ENCODE data around the gene PNPLA5.

Gene PNPLA5

DNA sequence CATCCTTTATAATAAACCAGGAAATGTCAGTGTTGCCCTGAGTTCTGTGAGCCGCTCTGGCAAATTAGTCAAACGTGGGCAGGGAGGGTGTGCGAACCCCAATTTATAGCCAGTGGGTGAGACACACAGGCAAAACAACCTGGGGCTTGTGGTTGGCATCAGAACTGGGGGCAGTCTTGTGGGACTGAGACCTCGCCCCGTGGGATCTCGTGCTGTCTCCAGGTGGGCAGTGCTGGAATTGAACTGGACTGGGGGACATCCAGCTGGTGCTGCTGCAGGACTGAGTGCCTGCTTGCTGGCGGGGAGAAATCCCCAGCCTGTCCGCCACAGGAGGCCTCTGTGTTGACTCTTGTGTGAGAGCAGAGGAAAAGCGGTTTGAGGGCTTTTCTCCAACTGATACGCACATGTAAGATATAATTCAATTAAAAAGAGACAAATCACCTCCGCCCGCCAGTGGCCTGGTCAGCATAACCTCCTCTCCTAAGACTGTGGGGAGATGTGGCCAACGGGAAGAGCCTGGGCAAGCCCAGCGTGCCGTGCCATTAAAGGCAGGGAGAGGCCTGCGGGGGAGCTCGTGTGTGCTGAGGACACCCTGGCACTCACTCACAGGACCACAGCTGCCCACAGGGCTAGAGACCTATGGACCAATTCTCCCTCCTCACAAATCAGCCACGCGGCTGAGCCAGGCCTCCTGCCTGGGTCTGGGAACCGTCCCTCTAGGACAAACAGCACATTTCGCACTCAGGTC is 47.9 kb downstream of the PNPLA5 start:
- Histone ChIP-seq H3K4me3 (replicated peaks; ENCODE audit: insufficient read depth, low read length) (no peak overlapping the region), H3K27me3 (ENCODE audit: insufficient read depth, poor library complexity, severe bottlenecking) (no peaks in the 10 kb centered on the region), H3K27ac (replicated peaks) (no peak overlapping the region)
- no peak for DNase-seq (ENCODE audit: low read depth in 1 of 2, low spot score in 1 of 2)
- TF ChIP-seq POLR2AphosphoS5 (IDR thresholded peaks at IDR 0.05; ENCODE audit: low read depth), result no peak
- TF ChIP-seq SPI1 (IDR thresholded peaks at IDR 0.05; ENCODE audit: borderline replicate concordance, low read depth), result no peak
- no peak for TF ChIP-seq GABPA (IDR thresholded peaks at IDR 0.05; ENCODE audit: low read depth)
- TF ChIP-seq, protein P1, sequence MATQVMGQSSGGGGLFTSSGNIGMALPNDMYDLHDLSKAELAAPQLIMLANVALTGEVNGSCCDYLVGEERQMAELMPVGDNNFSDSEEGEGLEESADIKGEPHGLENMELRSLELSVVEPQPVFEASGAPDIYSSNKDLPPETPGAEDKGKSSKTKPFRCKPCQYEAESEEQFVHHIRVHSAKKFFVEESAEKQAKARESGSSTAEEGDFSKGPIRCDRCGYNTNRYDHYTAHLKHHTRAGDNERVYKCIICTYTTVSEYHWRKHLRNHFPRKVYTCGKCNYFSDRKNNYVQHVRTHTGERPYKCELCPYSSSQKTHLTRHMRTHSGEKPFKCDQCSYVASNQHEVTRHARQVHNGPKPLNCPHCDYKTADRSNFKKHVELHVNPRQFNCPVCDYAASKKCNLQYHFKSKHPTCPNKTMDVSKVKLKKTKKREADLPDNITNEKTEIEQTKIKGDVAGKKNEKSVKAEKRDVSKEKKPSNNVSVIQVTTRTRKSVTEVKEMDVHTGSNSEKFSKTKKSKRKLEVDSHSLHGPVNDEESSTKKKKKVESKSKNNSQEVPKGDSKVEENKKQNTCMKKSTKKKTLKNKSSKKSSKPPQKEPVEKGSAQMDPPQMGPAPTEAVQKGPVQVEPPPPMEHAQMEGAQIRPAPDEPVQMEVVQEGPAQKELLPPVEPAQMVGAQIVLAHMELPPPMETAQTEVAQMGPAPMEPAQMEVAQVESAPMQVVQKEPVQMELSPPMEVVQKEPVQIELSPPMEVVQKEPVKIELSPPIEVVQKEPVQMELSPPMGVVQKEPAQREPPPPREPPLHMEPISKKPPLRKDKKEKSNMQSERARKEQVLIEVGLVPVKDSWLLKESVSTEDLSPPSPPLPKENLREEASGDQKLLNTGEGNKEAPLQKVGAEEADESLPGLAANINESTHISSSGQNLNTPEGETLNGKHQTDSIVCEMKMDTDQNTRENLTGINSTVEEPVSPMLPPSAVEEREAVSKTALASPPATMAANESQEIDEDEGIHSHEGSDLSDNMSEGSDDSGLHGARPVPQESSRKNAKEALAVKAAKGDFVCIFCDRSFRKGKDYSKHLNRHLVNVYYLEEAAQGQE (IDR thresholded peaks at IDR 0.05; ENCODE audit: insufficient replicate concordance, low read depth), result no peak
- TF ChIP-seq, protein P2, sequence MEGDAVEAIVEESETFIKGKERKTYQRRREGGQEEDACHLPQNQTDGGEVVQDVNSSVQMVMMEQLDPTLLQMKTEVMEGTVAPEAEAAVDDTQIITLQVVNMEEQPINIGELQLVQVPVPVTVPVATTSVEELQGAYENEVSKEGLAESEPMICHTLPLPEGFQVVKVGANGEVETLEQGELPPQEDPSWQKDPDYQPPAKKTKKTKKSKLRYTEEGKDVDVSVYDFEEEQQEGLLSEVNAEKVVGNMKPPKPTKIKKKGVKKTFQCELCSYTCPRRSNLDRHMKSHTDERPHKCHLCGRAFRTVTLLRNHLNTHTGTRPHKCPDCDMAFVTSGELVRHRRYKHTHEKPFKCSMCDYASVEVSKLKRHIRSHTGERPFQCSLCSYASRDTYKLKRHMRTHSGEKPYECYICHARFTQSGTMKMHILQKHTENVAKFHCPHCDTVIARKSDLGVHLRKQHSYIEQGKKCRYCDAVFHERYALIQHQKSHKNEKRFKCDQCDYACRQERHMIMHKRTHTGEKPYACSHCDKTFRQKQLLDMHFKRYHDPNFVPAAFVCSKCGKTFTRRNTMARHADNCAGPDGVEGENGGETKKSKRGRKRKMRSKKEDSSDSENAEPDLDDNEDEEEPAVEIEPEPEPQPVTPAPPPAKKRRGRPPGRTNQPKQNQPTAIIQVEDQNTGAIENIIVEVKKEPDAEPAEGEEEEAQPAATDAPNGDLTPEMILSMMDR (IDR thresholded peaks at IDR 0.05; ENCODE audit: insufficient read depth, low read length), result no peak

DNA sequence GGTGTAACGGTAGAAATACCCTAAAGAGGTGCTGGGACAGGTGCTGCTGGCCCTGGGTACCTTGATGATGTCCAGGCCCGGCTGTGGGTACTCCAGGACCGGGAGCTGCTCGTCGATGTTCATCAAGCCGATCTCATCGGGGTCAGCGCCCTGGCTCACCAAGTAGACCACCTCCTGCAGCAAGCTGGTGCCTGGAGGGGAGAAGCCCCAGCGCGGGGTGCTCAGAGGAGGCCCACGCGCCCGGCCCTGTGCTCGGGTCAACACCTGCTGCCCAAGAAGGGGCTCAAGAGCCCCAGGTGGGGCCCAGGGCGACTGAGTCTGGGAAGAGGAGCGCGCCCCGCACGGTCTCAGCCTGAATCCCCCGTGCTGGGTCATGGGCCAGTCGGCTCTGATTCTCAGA is 50.1 kb downstream of the PNPLA5 start:
- TF ChIP-seq, protein P1 (IDR thresholded peaks at IDR 0.05; ENCODE audit: insufficient replicate concordance, low read depth), result no peak
- TF ChIP-seq, protein P2 (IDR thresholded peaks at IDR 0.05; ENCODE audit: insufficient read depth, low read length), result no peak
- TF ChIP-seq SPI1 (IDR thresholded peaks at IDR 0.05; ENCODE audit: borderline replicate concordance, low read depth), result no peak
- TF ChIP-seq GABPA (IDR thresholded peaks at IDR 0.05; ENCODE audit: low read depth), result no peak
- TF ChIP-seq POLR2AphosphoS5 (IDR thresholded peaks at IDR 0.05; ENCODE audit: low read depth), result no peak
- DNase-seq (ENCODE audit: low read depth in 1 of 2, low spot score in 1 of 2), result no peak
- Histone ChIP-seq H3K27ac (replicated peaks) (no peak overlapping the region), H3K4me3 (replicated peaks; ENCODE audit: insufficient read depth, low read length) (no peak overlapping the region), H3K27me3 (ENCODE audit: insufficient read depth, poor library complexity, severe bottlenecking) (no peaks in the 10 kb centered on the region)

DNA sequence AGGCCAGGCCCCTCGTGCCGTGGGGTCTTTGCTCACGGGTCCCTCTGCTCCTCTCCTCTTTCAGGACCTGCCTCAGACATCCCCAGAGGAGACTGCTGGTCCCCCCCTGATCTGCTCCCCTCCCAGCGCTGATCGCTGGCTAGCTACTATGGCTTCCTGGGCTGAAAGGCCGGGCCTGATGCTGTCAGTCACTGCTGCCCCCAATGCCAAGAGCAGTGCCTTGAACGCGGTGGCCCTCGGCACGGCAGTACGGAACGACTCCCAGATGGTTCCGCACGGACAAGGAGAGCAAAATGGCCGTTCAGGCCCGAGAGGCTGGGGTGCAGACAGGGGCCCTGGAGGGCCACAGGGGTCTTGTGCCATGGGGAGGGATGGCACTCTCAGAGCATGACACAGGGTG is 51.0 kb downstream of the PNPLA5 start:
- Histone ChIP-seq H3K27ac (replicated peaks) (no peak overlapping the region), H3K4me3 (replicated peaks; ENCODE audit: insufficient read depth, low read length) (no peak overlapping the region), H3K27me3 (ENCODE audit: insufficient read depth, poor library complexity, severe bottlenecking) (no peaks in the 10 kb centered on the region)
- TF ChIP-seq SPI1 (IDR thresholded peaks at IDR 0.05; ENCODE audit: borderline replicate concordance, low read depth), result no peak
- TF ChIP-seq GABPA (IDR thresholded peaks at IDR 0.05; ENCODE audit: low read depth), result no peak
- TF ChIP-seq, protein P2 (IDR thresholded peaks at IDR 0.05; ENCODE audit: insufficient read depth, low read length), result no peak
- TF ChIP-seq POLR2AphosphoS5 (IDR thresholded peaks at IDR 0.05; ENCODE audit: low read depth), result no peak
- TF ChIP-seq, protein P1 (IDR thresholded peaks at IDR 0.05; ENCODE audit: insufficient replicate concordance, low read depth), result no peak
- no peak for DNase-seq (ENCODE audit: low read depth in 1 of 2, low spot score in 1 of 2)

Data from HL-60 (cell line).